Stimulated activated CD8-positive, alpha-beta memory T cell treated with anti-CD3 and anti-CD28 coated beads, Interleukin-7, amount 100 ng/mL, for 24 hours (primary cell): ENCODE measurements around the gene JPH2.

ENCODE experiments used
- DNase-seq: peaks from one replicate; pipeline ENCODE4 v3.0.0-alpha.2; 2020; ENCODE audit warnings: low read depth

Gene JPH2

DNA sequence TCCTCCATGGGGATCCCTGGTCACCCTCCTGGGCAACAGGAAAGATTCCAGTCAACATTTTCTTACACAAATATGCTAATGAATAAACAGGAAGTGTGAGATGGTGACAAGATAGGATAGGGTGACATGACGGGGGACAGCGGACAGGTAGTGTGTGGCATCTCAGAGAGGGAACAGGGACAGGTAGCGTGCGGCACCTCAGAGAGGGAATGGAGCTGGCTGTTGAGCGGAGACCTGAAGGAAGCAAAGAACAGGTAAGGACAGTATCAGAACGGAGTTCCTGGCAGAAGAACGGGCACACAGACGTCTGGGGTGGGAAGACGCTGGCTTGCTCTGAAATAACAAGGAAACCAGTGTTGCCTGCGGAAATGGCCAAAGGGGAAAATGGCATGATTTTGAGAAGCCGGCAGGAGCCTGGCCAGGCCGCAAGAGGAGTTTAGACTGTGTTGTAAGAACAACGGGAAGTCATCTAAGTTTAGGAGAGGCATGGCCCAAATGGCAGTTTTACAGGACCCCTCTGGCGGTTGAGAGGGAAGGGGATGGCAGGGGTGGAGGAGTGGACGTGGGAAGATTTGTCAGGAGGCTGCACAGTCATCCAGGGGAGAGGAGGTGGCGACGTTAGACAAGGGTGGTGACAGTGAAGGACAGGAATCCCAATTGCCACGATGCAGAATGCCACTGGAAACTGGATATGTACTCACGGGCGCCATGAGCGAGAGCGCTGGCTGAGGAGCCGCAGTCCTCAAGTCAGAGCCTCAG, 111.6 kb downstream of the JPH2 start:
- DNase-seq: no peak

DNA sequence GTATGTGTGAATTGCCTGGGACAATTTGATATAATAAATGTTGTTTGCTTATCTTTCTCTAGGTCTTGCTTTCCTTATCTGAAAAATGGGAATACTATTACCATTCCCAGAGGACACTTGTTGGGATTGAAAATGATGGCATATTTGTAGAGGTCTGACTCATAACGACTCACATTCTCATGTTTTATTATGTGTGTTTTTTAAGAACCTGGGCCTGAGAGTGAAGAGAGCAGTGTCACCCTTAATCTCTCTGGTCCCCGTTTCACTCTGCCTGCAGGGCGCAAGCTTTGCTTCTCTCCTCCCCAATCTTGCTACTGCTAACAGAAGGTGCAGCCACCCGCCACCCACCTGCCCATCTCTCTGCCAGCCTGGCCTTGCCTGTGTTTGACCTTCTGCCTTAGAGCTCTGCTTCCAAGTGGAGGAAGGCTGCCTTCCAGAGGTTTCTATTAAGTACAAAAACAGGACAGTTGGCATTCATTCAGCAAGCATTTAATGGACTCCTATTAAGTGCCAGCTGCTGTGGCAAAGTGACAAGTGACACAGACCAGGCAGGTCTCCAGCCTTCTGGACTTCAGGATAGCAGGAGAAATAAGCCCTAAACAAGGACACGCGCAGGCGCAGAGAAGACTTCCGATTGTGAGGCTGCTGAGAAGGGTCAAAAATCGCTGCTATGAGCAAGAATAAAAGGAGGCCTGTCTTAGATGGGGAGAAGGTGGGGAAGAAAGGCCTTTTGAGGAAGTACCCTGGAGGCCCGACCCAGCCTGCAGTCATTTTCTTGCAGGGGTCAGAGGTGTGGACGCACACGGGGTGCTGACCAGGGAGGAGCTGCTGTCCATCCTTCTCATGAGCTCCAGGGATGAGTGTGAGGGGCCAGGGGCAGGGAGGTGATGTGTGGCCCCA, 112.5 kb downstream of the JPH2 start:
- DNase-seq: no peak

DNA sequence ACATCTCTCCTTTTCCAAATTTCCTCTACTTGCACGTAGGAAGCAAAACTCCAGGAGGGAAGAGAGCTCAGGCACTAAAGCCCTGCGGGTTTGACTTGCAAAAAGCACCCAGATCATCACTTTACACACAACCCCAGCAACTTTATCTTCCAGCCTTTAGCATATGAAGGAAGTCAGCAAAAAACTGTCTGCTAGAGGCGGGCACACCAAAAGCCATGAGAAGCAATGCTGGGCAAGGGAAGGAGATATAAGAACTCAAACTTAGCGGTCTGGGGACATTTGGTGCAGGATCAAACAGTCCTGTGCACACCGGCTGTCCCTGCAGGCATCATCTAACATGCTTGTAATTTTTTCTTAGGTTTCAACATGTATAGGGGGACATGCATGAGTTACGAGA, 113.3 kb downstream of the JPH2 start:
- DNase-seq: no peak

DNA sequence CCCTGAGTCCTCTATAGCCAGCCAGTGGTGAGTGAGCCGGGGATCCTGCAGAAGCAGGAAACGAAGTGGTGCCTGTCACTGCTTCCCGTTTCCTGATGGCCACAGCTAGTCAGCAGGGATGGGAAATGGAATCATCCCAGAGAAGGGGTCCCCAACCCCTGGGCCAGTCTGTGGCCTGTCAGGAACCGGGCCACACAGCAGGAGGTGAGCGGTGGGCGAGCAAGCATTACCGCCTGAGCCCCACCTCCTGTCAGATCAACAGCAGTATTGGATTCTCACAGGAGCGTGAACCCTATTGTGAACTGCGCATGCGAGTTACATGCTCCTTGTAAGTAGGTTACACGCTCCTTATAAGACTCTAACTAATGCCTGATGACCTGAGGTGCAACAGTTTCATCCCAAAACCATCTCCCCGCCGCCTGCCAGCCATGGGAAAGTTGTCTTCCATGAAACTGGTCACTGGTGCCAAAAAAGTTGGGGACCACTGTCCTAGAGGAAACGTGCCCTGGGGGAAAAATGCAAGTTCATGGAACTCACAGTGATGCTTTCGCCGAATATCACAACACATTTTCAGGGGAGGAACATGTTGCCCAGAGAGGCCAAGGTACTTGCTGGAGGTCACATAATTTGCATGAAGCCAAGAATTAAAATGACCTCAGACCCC, 113.8 kb downstream of the JPH2 start:
- no peak for DNase-seq

DNA sequence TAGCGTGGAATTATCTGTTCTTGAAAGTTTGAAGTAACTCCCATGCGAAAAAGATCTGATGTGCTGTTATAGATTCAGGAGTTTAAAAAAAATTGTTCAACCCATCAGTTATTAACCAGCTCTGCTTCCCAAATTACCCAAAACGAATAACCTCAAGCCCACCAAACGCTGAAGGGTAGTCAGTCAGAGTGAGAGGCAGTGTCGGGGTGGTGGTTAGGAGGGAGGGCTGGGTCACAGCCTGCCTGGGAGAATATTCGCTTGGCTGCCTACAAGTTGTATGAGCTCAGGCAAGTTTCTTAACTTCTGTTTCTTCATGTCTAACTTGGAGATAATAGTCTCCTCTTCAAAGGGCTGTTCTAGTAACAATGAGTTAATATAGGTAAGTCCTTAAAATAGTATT, 114.6 kb downstream of the JPH2 start:
- DNase-seq: no peak

DNA sequence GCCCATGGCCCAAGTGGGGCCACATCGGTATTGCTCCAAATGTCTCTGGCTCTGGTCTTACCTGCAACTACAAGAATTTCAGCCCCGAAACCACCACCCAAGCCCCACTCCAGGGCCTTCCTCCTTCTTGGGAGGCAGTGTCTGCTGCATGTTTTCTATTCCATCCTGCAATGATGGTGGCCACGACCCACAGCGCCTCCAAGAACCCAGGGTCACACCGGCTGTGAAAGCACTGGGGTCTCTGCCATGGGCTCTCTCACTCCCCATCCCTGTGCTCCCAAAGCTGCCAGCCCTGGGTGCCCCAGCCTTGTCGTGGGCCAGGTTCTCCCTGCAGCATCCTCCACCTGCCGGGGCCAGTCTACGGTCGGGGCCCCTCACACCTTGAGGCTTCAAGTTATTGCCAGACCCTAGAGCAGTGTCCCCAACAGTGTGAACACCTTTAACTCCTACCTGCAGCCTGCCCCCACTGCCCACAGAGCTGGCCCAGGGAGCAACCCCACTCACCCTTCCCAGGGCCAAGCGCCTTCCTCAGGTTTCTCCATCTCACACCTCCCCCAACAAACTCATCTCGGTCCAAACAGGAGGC, 115.4 kb downstream of the JPH2 start:
- DNase-seq: no peak

DNA sequence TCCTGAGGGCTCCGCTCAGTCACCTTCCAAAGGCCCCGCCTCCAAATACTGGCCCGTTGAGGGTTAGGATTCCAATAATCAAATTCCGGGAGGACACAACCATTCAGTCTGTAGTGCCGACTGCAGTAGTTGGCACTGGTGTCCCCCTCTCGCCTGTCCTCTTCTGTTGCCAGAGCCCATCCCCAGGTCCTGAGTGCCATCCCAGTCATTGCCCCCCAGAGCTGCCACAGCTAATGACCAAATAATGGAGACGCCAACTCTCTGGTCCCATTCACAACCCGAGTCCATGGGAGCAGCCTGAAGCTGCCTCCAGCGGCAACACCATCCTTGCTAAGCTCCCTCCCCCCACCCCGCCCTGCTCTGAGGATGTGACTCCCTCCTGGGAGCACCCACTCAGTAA, 115.9 kb downstream of the JPH2 start:
- DNase-seq: no peak

DNA sequence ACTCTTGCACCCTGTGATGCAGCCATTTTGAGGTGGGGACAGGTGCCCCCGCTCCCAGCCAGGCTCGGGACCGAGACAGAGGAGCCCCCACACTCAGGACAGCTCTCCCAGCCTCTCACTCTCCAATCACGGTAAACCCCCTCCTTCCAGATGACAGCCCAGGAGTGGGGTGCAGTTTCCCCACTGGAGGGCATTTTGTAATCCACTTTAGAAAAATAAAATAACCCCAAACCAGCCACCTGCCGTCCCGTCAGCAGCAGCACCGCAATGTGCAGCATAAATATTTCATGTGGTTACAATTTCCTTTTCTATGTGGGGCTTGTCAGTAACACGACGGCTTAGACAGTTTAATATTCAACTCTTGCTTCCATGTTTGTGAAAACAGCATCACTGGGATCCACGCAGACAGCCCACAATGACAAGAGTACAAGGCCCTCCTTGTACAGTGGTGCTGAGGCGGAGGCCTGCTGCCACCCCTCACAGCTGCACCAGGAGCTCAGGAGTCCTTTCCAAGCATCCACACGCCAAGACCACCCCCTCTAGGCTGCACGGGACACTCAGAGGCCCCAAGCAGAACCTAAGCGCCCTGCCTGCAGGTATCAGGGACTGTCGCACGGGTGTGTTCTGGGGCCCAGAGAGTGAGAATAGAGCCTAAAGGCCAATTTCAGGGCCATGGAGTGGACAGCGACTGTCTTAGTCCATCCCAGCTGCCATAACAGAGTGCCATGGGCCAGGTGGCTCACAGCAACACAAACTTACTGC, 116.7 kb downstream of the JPH2 start:
- no peak for DNase-seq

DNA sequence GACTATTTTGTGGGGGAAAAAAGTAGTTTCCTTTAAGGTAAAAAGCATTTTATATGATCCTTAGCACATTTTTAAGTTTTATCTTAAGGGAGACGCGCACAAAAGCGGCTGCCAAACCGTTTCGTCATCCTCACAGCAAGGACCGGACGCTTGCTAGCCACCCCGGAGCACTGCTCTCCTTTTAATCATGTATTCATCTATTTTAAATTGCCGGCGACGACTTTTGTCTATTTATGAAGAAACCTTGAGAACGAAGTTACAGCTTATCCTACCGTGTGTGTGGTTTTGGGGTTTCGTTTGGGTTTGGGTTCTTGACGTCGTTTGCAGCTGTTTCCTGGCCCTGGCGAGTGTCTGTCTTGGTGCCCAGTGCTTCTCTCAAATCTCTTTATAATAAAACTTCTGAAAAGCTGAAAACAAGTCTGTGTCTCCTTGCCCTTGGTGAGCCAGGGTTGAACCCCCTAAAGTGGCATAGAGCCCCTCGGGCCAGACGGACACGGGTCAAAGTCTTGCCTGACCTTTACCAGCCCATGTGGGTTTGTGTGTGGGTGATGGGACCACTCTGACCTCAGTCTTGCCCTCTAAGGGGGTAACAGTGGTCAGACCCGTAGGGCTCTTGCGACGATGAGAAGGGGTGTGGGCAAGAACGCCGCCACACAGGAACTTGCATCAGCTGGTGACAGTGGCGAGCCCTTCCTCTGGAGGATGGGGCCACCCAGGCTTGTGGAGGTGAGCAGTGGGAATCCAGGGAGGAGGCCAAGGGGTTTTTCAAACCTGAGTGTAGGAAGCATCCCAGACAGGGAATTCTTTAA, 117.6 kb downstream of the JPH2 start:
- DNase-seq: peak; percentile 22

DNA sequence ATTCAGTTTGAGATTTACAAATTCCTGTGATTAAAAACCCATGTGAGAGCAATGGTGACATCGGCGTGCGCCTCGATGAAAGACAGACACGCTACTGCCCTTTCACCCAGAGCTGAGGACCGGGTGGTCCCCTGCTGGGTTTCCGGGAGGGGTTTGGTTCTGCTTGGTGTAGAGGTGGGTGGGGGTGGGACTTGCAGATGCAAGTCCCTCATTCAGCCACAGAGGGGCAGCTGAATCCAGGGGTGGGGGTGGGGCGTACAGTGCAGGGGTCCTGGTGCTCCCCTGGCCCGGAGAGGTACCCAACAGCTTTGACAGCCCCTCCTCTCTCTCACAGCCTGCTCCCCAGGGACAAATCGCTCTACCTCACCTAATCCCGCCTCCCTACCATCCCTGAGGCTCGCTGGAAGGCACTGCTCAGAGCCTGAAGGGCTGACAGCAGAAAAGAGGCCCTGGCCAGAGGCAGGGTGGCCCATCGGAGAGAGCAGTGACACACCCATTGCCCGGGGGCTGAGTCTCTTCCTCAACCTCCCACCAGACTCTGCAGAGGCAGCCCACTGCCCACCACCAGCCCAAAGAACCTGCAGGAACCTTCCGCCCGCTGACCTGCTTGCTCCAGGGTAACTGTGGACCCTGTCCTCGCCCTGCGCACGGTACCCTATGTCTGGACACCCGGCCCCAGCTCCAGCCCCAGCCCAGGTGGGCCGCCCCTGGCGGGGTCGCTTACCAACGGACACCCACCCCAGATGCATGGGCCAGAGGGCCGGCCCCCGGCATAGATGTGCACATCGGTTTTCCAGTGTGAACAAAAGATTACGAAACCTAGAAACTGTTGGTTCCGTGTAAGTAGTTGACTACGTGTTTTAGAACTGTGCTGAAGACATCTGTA, 118.4 kb downstream of the JPH2 start:
- no peak for DNase-seq

DNA sequence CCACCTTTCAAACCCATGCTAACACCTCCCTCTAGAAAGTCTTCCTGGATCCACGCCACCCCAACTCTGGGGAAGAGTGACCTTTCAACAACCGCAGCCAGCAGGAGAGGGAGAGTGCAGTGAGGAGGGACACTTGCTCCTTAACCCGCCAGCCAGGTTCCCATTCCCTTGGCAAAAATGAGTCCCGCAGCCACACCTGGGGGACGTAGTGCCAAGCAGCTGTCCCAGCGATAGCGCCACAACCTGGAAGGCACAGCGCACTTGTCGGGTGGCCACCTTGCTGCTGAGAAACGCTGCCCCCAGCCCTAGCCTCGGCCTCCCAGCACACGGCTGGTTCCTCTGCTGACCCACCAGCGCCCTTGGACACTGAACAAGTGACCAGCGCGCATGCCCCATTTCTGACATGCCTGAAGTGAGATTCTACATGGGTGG, 119.3 kb downstream of the JPH2 start:
- DNase-seq: no peak

DNA sequence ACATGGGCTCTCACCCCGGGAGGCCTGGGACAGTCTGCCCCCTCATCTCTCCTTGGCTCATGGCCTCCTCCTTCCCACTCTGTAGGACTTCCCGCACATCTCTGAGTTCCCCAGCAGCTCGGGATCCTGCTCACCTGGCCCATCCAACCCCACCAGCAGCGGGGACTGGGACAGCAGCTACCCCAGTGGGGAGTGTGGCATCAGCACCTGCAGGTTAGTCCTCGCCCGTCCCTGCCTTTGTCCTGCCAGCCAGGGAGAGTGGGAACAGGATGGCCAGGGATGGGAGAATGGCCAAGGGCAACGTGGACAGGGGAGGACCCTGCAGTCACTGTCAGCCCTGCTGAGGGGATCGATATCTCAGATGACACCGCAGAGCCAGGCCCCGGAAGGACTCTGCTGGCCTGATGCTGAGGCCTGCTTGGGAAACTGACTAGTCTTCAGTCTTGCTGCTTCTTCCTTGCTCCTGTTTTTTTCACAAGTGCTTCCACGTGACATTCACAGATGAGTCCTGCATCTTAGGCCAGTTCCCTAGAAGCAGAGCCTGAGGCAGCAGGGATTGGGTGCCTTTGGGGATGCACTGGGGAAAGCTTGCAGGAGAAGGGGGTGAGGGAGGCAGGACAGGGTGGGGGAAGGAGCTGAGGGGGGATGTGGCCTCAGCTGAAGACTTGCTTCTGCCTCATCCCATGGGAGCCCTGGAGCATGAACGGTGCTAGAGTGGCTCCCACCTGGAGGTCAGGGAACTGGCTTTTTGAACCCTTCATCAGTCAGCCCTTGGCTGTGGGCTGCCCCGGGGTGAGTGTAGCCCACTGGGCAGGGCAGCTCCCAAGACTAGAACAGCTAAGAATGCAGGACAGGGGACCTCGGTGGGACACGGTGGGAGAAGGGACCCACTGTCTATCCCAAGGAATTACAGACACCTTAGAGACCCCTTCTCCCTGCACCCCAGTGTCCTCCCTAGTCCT, 120.1 kb downstream of the JPH2 start:
- no peak for DNase-seq

DNA sequence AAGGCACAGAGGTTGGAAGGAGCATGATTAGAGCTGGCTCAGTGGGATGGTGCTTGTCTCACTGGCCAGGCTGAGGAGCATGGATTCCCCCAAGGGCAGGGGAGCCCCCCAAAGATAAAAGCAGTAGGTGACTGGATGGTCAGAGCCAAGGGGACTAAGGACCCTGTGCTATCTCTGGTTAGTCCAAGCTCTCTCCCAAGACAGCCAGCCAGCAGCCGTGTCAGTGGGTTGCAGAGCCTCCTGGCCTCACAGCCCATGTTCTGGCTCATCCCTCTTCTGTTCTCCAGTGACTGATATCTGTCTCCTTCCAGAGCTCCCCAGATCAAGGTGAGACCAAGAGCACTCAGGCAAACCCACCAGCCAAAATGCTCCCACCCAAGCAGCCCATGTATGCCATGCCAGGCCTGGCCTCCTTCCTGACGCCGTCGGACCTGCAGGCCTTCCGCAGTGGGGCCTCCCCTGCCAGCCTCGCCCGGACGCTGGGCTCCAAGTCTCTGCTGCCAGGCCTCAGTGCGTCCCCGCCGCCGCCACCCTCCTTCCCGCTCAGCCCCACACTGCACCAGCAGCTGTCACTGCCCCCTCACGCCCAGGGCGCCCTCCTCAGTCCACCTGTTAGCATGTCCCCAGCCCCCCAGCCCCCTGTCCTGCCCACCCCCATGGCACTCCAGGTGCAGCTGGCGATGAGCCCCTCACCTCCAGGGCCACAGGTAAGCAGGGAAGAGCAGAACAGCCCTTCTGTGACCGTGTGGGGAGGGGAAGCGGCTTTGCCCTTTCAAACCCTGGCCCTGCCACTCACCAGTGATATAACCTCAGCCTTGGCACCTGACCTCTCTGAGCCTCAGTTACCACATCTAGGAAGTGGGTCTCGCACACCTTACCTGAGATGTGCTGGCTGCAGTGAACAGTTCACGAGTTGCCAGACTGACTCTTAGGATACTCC, 121.3 kb downstream of the JPH2 start:
- no peak for DNase-seq

DNA sequence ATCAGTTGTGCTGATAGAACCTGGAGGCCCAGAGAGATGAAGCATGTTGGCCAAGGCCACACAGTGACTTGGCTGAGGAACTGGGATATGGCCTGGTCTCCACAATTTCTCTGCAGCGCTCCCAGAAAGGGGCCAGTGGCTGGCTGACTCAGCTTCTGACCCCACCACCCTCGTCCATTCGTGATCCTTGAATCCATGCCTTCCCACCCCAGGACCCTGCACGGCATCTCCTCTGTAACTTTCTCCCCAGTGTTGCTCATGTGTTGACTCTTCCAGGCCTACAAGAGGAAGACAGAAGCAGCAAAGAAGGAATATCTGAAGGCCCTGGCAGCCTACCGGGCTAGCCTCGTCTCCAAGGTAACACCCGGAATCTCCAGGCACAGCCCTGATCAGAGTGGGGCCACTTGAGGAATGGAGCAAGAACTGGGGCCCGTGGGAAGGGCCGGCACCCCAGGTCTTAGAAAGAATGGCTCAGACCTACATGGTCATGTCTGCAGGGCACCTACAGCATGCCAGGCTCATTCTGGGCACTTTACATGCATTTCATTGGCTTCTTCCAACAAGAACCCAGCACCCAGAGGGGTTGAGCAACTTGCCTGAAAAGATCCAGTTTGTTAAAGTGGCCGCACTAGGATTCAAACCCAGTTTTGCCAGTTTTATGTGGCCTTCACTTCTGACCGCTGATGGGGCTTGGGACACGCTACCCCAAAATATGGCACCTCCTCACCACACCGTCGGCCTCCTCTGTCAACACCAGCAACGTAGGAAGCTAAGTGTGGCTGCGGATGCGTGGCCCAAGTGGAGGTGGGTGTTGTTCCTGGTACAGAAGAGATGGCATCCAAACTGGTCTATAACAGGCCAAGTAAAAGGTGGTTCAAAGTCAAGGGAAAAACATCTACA, 122.2 kb downstream of the JPH2 start:
- no peak for DNase-seq
